Tibial nerve (tissue), 4 donors: ENCODE measurements around the gene CNTF. TPM values are rescaled to one million over a fixed set of nuclear protein-coding genes. Genes with fewer than 3 reads are reported as not detected.
A peak's percentile ranks its signal among the peaks of the same experiment; 100 is the strongest.

ENCODE experiments used
- DNase-seq, 2 donors: peaks; one replicate each; pipeline ENCODE4 v3.0.0-alpha.2; 2019; ENCODE audit warnings: low spot score in 2 of 2
- H3K27ac ChIP-seq, 4 donors: fragments of 200-600 bp; sonication (generic) in 3 of 4; one replicate each; pipeline ENCODE4 v1.5.1; 2017 to 2019; ENCODE audit warnings: mild to moderate bottlenecking in 1 of 4
- H3K27me3 ChIP-seq, 2 donors: fragments of 200-600 bp; sonication (generic) in 1 of 2; one replicate each; pipeline versions ENCODE4 v1.5.1 to v1.6.0; 2017 to 2019
- H3K36me3 ChIP-seq, 3 donors: fragments of 200-600 bp; sonication (generic); one replicate each; pipeline ENCODE4 v1.5.1; 2018 to 2019
- H3K4me1 ChIP-seq, 4 donors: fragments of 200-600 bp; sonication (generic) in 3 of 4; one replicate each; pipeline ENCODE4 v1.5.1; 2017 to 2019
- H3K4me3 ChIP-seq, 4 donors: fragments of 200-600 bp; sonication (generic) in 3 of 4; one replicate each; pipeline ENCODE4 v1.5.1; 2017 to 2019; ENCODE audit warnings: mild to moderate bottlenecking in 1 of 4, moderate library complexity in 1 of 4
- H3K9me3 ChIP-seq, 4 donors: fragments of 200-600 bp; sonication (generic) in 3 of 4; one replicate each; pipeline ENCODE4 v1.5.1; 2017 to 2019
- EP300 ChIP-seq, 2 donors: sonication (generic); formaldehyde crosslinking; IDR thresholded peaks; one replicate each; pipeline ENCODE4 v1.6.1; 2017; ENCODE audit warnings: antibody characterized with exemption in 2 of 2, mild to moderate bottlenecking in 1 of 2
- POLR2A ChIP-seq, 2 donors: fragments of 450-650 bp; IDR thresholded peaks; one replicate each; pipeline ENCODE4 v1.6.1; 2017; ENCODE audit warnings: antibody characterized with exemption in 2 of 2, mild to moderate bottlenecking in 2 of 2, moderate library complexity in 2 of 2
- WGBS, 2 donors: methylation state at CpG; one replicate each; pipeline ENCODE4 v1.1.5; 2018; 5-methylcytosine and 5-hydroxymethylcytosine counted together
- total RNA-seq, 4 donors: library from RNA; depleted of rRNA; stranded (reverse); fragments of >200 nt; gene quantifications; one replicate each; pipeline ENCODE4 v1.1.0, GENCODE V29; 2016
- TF ChIP-seq, protein P1 (sequence below), 5 experiments: fragments of 200-600 bp in 3 of 5; fragments of 450-650 bp in 2 of 5; sonication (generic) in 3 of 5; IDR thresholded peaks; one replicate each; pipeline ENCODE4 v1.5.1; 2016 to 2019; ENCODE audit warnings: antibody characterized with exemption in 5 of 5, mild to moderate bottlenecking in 3 of 5, moderate library complexity in 2 of 5

CNTF gene
- total RNA-seq, 4 donors from 2014 or later, result 53.7 to 342 (median 305) TPM

DNA sequence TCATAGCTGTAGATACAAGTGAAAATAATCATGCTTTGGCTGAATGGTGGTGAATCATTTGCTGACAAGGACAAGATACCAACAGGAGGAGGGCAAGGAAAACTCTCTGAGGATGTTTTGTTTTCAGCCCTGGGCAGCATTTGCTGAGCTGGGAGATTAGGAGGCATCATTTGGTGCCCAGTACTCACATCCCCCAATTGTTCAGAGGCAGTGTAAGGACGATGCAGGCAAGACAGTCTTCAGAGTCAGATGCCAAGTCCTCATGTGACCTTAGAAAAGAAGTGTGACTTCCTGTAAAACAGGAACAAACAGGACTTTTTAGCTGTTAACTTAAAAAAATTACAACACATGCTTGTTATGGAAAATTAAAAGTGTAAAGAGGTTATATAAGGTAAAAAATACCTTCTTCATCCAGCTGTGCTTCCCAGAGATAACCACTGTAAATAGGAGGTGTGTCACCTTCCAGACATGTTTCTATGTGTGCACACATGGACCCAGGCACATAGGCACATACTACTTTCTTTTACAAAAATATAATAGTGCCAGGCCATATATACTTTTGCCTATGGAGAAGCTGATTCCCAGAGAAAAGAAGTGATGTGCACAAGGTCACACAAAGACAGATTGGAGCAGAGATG lies 18.0 kb downstream of the CNTF start:
- Histone ChIP-seq H3K27me3 (no peaks in the 10 kb centered on the region), H3K27ac (no peak overlapping the region), H3K36me3 (no peaks in the 10 kb centered on the region), H3K4me1 (peaks cover 0 to 4% (median 0%) of the 10 kb centered on the region in 4 donors), H3K4me3 (no peak overlapping the region), H3K9me3 (peaks cover 0 to 2% (median 0%) of the 10 kb centered on the region in 4 donors)
- TF ChIP-seq, protein P1, sequence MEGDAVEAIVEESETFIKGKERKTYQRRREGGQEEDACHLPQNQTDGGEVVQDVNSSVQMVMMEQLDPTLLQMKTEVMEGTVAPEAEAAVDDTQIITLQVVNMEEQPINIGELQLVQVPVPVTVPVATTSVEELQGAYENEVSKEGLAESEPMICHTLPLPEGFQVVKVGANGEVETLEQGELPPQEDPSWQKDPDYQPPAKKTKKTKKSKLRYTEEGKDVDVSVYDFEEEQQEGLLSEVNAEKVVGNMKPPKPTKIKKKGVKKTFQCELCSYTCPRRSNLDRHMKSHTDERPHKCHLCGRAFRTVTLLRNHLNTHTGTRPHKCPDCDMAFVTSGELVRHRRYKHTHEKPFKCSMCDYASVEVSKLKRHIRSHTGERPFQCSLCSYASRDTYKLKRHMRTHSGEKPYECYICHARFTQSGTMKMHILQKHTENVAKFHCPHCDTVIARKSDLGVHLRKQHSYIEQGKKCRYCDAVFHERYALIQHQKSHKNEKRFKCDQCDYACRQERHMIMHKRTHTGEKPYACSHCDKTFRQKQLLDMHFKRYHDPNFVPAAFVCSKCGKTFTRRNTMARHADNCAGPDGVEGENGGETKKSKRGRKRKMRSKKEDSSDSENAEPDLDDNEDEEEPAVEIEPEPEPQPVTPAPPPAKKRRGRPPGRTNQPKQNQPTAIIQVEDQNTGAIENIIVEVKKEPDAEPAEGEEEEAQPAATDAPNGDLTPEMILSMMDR (IDR thresholded peaks at IDR 0.05), result no peak
- TF ChIP-seq EP300 (IDR thresholded peaks at IDR 0.05), result peak; percentile 26 to 38
- 0 to 4% methylated on average over 1 of the region's 1 CpG for WGBS, 2 donors
- peak in 1 of 2 donors; percentile 20 for DNase-seq

DNA sequence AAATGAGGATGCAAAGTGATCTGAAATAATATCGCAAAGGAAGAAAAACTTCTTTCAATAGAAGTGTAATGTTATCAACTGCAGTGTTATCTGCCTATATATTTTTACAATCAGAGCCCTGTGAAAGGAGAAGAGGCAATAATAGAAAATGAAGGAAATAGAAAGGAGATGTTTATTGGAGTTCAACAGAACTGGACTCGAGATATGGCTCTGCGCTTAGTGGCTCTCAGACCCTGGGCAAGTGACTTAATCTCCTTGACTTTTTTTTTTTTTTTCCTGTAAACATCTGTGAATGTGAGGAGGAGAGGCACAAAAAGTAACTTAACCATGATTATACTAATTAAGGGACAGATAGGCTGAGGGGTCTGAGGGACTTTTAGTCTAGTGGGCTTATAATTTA lies 18.9 kb downstream of the CNTF start:
- H3K9me3 ChIP-seq, result peaks cover 0 to 11% (median 0%) of the 10 kb centered on the region in 4 donors
- 69% methylated on average over 3 of the region's 3 CpGs for WGBS, 2 donors
- TF ChIP-seq EP300 (IDR thresholded peaks at IDR 0.05) (no peak), POLR2A (IDR thresholded peaks at IDR 0.05) (no peak)
- TF ChIP-seq, protein P1 (IDR thresholded peaks at IDR 0.05), result no peak

DNA sequence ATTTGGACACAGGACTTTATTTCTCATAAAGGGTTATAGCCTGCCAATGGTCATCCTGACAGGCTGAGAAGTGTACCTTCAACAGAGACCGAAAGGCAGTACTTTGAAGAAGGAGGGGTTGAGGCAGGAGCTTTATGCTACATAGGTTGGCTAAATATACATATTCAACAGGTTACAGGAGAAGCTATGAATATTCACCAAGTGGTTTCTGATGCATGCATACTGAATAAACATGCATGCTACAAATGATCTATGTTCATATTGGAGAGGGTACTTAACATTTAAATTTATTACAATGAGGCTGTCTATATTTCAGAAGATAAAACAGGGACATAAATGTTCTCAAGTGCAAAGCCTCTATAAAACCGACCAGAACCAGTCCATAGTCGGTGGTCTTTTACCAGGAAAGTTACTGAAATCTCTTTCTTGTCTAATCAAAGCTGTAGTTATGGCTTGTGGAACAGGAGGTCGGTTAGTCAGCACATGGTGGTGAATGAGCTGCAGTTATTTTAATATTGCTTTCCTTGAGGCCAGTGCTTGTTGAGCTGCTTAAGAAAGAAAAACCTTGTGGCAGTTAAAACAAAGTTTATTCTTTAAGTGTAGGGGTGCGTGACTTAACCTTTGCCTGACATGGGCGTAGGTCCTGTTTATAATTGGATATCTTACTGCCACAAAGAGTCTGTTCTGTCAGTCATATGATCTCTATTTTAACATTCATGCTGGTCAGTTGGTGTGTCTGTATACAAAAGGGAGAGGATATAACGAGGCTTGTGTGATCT lies 19.5 kb downstream of the CNTF start:
- H3K4me3 ChIP-seq, result no peak overlapping the region
- H3K9me3 ChIP-seq, result peaks cover 0 to 12% (median 0%) of the 10 kb centered on the region in 4 donors
- H3K27ac ChIP-seq, result no peak overlapping the region
- H3K36me3 ChIP-seq, result no peaks in the 10 kb centered on the region
- no peak for DNase-seq
- TF ChIP-seq, protein P1 (IDR thresholded peaks at IDR 0.05), result no peak
- TF ChIP-seq POLR2A (IDR thresholded peaks at IDR 0.05) (no peak), EP300 (IDR thresholded peaks at IDR 0.05) (no peak)
- 54 to 63% methylated on average over 7 of the region's 7 CpGs for WGBS, 2 donors
- no peaks in the 10 kb centered on the region for H3K27me3 ChIP-seq
- peaks cover 0 to 4% (median 0%) of the 10 kb centered on the region in 4 donors for H3K4me1 ChIP-seq

More for the DNA sequence above, 18.9 kb downstream of the CNTF start:
- Histone ChIP-seq H3K36me3 (no peaks in the 10 kb centered on the region), H3K4me3 (no peak overlapping the region), H3K4me1 (peaks cover 0 to 4% (median 0%) of the 10 kb centered on the region in 4 donors), H3K27me3 (no peaks in the 10 kb centered on the region), H3K27ac (no peak overlapping the region)
- DNase-seq, result no peak

DNA sequence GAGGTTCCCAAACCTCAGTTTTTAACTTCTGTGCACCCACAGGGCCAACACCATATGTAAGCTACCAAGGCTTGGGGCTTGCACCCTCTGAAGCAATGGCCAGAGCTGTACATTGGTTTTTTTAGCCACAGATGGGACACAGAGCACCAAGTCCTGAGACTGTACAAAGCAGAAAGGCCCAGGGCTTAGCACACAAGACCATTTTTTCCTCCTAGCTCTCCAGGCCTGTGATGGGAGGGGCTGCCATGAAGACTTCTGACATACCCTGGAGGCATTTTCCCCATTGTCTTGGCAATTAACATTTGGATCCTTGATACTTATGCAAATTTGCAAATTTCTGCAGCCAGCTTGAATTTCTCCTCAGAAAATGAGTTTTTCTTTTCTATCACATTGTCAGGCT lies 23.4 kb downstream of the CNTF start:
- Histone ChIP-seq H3K4me1 (no peaks in the 10 kb centered on the region), H3K27ac (no peak overlapping the region), H3K4me3 (no peak overlapping the region), H3K36me3 (no peaks in the 10 kb centered on the region), H3K9me3 (peaks cover 0 to 18% (median 0%) of the 10 kb centered on the region in 4 donors), H3K27me3 (no peaks in the 10 kb centered on the region)
- TF ChIP-seq EP300 (IDR thresholded peaks at IDR 0.05) (no peak), POLR2A (IDR thresholded peaks at IDR 0.05) (no peak)
- TF ChIP-seq, protein P1 (IDR thresholded peaks at IDR 0.05), result no peak
- DNase-seq, result no peak

DNA sequence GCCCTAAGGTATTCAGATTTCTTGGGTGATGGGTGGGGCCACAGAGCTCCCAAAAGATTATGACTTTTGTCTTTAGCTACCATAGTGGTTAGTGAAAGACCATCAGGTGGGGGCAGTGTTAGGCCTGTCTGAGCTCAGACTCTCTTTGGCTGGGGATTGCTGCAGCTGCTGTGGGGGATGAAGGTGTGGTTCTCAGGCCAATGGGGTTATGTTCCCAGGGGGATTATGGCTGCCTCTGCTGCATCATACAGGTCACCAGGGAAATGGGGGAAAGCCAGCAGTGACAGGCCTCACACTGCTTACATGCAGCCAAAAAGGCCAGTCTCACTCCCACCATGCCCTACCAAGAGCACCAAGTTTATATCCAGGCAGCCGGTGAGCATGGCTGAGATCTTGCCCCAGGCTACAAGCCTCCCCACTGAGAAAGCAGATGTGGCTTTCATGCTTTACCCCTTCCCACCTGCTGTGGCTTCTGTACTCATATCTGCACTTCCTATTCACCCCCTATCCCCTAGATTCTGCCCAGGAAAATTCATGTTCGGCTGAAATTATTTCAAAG lies 24.8 kb downstream of the CNTF start:
- H3K4me1 ChIP-seq, result no peaks in the 10 kb centered on the region
- no peak overlapping the region for H3K27ac ChIP-seq
- WGBS, 2 donors, result 41 to 73% methylated on average over 2 of the region's 2 CpGs
- TF ChIP-seq, protein P1 (IDR thresholded peaks at IDR 0.05), result no peak
- TF ChIP-seq POLR2A (IDR thresholded peaks at IDR 0.05) (no peak), EP300 (IDR thresholded peaks at IDR 0.05) (no peak)
- no peak for DNase-seq
- H3K4me3 ChIP-seq, result no peak overlapping the region
- H3K27me3 ChIP-seq, result no peaks in the 10 kb centered on the region
- peaks cover 0 to 18% (median 0%) of the 10 kb centered on the region in 4 donors for H3K9me3 ChIP-seq
- no peaks in the 10 kb centered on the region for H3K36me3 ChIP-seq
